Stimulated activated CD8-positive, alpha-beta memory T cell treated with anti-CD3 and anti-CD28 coated beads, Interleukin-15, amount 100 ng/mL, for 24 hours (primary cell): Measurements from ENCODE around the gene PRAMEF17.
"Not testable (repeated sequence)": the region's sequence is repeated elsewhere in the genome, so short reads cannot be mapped to it uniquely, and the experiment has no call there.

Experiments
- DNase-seq: peaks from one replicate; pipeline ENCODE4 v3.0.0-alpha.2; 2020; ENCODE audit warnings: low read depth

Gene PRAMEF17, protein sequence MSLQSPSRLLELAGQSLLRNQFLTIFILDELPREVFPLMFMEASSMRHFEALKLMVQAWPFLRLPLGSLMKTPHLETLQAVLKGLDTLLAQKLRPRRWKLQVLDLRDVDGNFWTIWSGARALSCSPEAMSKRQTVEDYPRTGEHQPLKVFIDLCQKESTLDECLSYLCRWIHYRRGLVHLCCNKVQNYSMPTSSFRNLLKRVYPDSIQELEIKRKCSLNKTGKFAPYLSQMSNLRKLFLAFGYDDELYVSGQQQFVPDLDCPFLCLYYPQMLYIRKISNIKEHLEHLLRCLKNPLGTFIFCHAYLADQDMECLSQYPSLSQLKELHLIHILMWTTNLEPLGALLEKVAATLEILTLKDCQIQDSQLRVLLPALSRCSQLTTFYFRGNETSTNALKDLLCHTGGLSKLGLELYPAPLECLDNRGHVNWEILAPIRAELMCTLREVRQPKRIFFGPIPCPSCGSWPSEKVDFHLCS

DNA sequence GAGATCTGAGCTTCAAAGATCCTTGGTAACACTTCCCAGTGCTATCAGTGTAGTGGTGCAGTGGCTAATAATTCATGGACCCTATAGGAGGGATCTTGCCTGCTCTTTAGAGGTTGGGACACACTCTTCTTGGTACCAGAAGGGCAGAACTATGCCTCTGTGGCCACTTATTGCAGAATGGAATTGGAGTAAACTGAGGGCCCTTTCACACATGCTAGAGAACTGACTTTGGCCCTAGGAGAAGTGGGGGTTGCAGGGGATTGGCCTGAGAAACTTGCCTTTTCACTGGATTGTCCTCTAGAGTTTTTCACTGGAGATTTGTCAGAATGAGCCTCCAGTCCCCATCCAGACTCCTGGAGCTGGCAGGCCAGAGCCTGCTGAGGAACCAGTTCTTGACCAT is at the start of gene PRAMEF17:
Gene PRAMEF17, plus strand, starts transcription at position 301 of the 400 bp plus-strand sequence. Its CDS starts 26 bp downstream, at position 327.
- DNase-seq: not testable (repeated sequence)

DNA sequence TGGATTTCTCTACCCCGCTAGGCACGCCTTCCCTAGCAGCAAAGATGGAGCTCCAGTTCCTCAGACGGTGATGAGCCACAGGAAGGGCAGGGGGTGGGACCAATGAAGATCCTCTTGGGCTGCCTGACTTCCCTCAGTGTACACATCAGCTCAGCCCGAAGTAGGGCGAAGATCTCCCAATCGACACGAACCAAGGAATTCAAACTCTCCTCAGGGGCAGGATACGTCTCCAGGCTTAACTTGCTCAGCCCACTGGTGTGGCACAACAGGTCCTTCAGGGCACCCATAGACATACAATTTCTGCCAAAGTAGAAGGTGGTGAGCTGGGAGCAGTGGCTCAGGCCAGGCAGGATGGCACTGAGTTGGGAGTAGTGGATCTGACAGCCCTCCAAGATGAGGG is 46.9 kb upstream of the PRAMEF17 start:
- not testable (repeated sequence) for DNase-seq

DNA sequence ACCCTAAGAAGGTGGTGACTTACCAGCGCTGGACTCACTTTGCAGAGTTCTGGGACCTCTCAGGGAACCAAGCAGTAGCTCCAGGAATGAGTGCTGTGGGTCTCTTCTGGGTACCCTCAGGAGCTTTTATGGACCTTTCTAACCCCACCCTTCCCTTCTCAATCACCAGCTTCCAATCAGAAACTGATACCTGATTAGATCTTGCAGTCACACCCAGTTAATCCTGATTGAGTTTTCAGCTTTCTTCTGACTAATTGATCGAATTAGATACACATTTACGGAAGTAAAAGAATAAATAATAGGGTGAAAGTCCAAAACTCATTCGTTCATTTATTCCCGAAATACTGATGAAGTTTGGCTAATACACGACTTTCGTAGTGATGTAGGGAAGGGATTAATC is 42.4 kb upstream of the PRAMEF17 start, which contains the start of gene PRAMEF14:
Gene PRAMEF14, minus strand, starts transcription at position 101 of the 400 bp plus-strand sequence. CDS start 1,820 bp downstream, outside the sequence.
- DNase-seq: not testable (repeated sequence)

DNA sequence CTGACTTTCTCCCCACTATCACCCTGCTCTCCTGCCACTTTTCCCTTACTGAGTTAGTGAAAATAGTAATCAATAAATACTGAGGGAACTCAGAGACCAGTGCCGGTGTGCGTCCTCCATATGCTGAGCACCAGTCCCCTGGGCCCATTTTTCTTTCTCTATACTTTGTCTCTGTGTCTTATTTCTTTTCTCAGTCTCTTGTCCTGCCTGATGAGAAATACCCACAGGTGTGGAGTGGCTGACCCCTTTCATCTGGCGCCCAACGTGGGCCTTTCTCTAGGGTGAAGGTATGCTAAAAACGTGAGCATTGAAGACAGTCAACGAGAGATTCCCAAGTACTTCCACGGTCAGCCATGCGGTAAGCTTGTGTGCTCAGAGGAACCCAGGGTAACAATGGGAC is 36.0 kb upstream of the PRAMEF17 start:
- not testable (repeated sequence) for DNase-seq

DNA sequence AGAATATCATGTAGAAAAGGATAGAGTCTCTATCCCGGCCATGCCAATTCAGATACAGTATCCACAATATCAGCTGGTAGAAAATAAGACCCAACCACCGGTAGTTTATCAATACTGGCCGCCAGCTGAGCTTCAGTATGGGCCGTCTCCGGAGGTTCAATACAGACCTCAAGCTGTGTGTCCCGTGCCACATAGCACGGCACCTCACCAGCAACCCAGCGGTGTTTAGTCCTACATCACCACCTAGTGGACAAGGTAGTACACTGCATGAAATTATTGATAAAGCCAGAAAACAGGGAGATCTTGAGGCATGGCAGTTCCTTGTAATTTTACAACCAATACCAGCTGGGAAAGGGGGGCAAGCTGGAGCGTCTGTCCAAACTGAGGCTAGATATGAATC is 35.0 kb upstream of the PRAMEF17 start:
- not testable (repeated sequence) for DNase-seq

DNA sequence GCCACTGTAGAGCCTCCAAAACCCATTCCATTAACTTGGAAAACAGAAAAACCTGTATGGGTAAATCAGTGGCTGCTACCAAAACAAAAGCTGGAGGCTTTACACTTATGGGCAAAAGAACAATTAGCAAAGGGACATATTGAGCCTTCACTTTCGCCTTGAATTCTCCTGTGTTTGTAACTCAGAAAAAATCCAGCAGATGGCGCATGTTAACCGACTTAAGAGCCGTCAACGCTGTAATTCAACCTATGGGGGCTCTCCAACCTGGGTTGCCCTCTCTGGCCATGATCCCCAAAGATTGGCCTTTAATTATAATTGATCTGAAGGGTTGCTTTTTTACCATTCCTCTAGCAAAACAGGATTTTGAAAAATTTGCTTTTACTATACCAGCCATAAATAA is 32.7 kb upstream of the PRAMEF17 start:
- DNase-seq: not testable (repeated sequence)

DNA sequence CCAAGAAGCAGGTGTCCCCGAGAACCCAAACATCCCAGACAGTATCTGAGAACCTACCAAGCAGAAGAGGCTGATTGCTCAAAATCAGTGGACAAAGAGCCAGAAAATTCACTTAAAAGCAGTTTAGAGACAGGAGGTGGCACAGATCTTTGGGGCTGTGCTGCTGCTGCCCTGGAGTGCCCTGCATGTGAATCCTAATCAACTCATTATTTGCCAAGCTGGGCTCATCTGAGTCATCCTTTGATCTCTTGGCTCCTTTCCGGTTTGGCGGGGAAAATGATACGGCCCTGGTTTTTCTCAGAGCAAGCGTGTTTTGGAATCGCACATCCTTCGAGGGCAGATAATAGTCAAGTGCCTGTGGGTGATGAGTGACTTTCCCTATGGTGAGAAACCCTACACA is 27.1 kb upstream of the PRAMEF17 start:
- DNase-seq: not testable (repeated sequence)

DNA sequence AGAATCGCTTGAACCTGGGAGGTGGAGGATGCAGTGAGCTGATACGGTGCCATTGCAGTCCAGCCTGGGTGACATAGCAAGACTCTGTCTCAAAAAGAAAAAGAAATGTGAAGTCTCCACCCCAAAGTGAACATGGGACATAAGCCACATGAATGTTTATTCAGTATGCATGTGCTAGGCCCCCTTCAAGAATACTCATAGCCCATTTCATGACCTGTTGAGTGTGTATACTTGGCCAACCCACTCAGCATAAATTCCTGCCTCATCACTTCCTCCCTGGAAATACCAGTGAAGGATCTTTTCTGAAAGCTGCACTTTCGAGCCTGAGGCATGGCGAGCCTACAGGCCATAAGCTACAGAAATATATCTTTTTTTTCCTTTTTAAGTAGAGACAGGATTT is 24.5 kb upstream of the PRAMEF17 start:
- not testable (repeated sequence) for DNase-seq

DNA sequence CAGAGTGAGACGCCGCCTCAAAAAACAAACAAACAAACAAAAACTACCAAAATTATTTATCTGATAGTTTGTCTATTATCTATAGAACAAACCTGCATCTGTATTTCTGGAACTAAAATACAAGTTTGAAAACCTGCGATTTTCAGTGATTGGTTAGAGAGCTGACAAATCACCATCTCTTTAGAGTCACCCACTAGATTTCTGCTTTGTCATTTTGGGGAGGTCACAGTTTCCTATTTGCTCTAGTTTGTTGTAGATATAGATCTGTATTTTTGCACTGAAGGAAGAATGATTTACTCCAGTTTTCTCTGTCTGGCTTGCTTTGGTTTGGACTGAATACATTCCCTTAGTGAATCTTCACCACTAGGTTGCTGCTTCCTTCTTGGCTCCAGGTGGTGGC is 22.9 kb upstream of the PRAMEF17 start:
- DNase-seq: not testable (repeated sequence)

DNA sequence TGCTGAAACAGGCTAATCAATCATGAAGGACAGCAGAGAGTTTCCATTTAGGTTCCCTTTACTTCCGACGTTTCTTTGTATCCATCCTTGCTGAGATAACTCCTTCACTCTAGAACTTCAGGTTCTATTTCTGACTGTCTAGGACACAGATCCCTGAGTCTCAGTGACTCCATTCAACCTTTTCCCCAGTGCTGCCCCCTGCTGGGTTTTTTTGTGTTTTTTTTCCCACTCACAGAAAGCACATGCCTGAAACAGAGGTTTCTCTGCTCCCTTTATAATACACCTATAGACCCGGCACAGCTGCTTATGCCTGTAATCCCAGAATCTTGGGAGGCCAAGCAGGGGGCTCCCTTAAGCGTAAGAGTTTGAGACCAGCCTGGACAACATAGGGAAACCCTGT is 20.9 kb upstream of the PRAMEF17 start:
- not testable (repeated sequence) for DNase-seq

DNA sequence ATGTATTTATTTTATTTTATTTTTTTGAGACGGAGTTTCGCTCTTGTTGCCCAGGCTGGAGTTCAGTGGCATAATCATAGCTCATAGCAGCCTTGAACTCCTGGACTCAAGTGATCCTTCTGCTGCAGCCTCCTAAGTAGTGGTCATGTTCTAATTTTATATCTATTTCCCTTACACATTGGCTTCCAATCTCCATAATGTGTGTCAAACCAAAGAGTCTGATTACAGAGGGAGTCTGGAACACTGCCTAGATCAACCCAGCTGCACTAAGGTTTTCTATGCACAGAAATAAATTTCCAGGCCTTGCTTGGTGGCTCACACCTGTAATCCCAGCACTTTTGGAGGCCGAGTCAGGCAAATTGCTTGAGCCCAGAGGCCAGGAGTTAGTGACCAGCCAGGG is 10.4 kb upstream of the PRAMEF17 start:
- not testable (repeated sequence) for DNase-seq

DNA sequence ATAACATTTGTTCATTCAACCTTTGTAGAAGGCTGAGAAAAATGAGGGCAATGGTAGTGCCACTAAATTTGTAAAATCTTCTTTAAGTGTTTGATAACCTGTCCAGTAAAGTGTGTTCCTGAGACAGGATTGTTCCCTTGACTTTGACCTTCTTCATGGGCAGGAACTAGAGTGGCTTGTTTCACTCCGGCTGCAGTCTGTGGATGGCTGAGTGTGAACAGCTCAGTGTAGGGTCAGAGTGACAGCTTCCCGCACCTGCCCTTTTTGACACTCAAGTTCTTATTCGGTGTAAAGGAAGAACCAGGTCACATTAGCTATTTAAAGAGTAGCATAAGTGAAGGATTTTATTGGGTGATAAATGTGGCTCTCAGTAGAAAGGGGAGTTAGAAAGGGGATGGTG is 9.1 kb upstream of the PRAMEF17 start:
- not testable (repeated sequence) for DNase-seq

DNA sequence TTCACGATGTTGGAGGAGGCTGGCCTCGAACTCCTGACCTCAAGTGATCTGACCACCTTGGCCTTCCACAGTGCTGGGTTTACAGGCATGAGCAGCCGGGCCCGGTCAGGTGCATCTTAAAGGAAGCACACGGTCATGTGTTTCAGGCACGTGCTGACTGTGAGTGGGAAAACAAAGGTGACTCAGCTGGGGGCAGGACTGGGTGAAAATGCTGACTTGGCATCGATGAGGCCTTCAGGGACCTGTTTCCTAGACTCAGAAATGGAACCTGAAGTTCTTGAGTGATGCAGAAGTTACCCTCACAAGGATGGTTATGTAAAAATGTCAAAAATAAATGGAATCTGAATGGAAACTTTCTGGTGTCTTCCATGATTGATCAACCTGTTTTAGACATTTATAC is 3.6 kb downstream of the PRAMEF17 start:
- DNase-seq: not testable (repeated sequence)

DNA sequence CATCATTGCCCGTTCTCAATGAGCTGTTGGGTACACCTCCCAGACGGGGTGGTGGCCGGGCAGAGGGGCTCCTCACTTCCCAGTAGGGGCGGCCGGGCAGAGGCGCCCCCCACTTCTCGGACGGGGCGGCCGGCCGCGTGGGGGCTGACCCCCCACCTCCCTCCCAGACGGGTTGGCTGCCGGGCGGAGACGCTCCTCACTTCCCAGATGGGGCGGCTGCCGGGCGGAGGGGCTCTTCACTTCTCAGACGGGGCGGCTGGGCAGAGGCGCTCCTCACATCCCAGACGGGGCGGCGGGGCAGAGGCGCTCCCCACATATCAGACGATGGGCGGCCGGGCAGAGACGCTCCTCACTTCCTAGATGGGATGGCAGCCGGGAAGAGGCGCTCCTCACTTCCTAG is 5.3 kb downstream of the PRAMEF17 start:
- not testable (repeated sequence) for DNase-seq

DNA sequence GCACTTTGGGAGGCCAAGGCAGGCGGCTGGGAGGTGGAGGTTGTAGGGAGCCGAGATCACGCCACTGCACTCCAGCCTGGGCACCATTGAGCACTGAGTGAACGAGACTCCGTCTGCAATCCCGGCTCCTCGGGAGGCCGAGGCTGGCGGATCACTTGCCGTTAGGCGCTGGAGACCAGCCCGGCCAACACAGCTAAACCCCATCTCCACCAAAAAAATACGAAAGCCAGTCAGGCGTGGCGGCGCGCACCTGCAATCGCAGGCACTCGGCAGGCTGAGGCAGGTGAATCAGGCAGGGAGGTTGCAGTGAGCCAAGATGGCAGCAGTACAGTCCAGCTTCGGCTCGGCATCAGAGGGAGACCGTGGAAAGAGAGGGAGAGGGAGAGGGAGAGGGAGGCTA is 5.9 kb downstream of the PRAMEF17 start:
- not testable (repeated sequence) for DNase-seq

DNA sequence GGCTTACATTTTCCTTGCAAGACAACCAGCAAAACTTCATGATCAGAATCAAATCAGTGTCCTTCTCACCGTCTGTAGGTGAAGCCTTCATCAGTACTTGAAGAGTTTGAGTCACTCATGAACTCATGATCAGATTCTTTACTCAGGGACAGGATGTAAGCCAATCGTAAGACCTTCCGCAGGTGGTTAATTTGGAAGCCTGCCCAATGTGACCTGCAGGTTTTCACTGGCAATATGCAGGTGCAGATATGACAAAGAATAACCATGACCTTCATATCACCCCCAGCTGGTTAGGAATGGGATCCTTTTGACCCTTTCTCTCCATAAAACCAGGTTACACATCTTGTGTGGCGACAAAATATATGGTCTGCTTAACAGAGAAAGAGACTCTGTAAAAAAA is 18.4 kb downstream of the PRAMEF17 start:
- no peak for DNase-seq

DNA sequence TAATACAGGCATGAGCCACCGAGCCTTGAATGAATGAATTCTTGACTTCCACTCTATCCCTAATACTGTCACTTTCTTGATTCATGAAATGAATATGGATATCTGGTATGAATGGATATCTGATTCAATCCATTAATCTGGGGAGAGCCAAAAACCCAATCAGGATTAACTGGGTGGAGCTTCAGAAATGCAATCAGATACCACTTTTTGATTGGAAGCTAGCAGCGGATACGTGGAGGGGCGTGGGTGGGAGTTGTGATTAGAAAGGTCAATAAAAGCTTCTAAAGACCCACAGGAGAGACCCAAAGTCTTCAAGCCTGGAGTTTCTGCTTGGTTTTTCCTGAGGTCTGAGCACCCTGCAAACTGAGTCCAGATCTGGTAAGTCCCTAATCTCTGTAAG is 20.7 kb downstream of the PRAMEF17 start, which contains the start of gene PRAMEF20:
Gene PRAMEF20, plus strand, starts transcription at position 301 of the 400 bp plus-strand sequence. CDS start 5,905 bp downstream, outside the sequence.
- not testable (repeated sequence) for DNase-seq

DNA sequence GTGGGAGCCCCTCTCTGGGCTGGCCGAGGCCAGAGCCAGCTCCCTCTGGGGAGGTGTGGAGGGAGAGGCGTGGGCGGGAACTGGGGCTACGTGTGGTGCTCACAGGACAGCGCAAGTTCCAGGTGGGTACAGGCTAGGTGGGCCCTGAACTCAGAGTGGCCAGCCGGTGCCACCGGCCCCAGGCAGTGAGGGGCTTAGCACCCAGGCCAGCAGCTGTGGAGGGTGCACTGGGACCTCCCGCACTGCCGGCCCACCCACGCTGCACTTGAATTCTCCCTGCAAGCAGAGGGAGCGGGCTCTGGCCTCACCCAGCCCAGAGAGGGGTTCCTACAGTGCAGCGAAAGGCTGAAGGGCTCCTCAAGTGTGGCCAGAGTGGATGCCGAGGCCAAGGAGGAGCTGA is 41.1 kb downstream of the PRAMEF17 start:
- DNase-seq: no peak

DNA sequence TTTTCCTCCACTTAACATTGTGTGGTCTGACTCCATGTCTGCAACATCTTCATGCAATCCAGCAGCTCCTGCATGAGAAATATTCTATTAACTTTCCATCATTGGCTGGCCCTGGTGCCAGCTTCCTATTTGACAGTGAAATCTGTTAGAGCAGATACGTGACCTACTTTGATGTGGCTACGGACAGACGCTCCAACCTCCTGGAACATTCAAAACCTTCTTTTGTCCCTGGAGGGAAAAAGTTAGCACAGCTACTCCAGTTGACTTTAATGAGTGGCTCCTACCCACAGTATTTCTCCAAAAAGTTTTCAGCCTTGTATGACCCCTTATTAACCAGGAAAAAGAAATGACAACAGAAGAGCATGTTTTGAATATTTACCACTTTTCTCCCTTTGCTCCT is 42.8 kb downstream of the PRAMEF17 start:
- no peak for DNase-seq

DNA sequence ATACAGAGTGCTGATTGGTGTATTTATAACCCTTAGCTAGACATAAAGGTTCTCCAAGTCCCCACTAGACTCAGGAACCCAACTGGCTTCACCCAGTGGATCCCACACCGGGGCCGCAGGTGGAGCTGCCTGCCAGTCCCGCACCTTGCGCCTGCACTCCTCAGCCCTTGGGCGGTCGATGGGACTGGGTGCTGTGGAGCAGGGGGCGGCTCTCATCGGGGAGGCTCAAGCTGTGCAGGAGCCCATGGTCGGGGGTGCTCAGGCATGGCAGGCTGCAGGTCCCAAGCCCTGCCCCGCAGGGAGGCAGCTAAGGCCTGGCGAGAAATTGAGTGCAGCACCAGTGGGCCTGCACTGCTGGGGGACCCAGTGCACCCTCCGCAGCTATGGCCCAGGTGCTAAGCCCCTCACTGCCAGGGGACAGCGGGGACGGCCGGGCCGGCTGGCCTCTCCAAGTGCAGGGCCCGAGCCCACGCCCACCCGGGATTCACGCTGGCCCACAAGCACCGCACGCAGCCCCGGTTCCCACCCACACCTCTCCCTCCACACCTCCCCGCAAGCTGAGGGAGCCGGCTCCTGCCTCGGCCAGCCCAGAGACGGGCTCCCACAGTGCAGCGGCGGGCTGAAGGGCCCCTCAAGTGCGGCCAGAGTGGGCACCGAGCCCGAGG is 44.4 kb downstream of the PRAMEF17 start:
- not testable (repeated sequence) for DNase-seq

DNA sequence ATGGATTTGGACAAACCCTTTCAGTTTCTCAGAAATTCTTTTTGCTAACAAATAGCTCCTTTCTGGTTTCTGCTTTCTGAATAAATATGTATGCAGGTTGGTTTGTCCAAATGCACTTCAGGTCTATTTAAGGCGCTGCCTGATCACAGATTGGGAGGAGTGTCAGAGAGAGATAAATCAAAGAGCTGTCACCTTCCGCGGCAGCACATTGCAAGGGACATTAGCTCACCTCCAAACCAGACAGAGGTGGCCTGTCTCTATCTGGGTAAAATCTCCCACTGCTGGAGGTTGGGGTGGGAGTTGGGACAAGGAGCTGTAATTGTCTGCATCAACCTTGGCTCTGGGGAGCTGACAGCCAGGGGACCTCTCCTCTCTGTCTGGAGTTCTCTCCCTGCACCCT is 46.0 kb downstream of the PRAMEF17 start:
- DNase-seq: no peak

DNA sequence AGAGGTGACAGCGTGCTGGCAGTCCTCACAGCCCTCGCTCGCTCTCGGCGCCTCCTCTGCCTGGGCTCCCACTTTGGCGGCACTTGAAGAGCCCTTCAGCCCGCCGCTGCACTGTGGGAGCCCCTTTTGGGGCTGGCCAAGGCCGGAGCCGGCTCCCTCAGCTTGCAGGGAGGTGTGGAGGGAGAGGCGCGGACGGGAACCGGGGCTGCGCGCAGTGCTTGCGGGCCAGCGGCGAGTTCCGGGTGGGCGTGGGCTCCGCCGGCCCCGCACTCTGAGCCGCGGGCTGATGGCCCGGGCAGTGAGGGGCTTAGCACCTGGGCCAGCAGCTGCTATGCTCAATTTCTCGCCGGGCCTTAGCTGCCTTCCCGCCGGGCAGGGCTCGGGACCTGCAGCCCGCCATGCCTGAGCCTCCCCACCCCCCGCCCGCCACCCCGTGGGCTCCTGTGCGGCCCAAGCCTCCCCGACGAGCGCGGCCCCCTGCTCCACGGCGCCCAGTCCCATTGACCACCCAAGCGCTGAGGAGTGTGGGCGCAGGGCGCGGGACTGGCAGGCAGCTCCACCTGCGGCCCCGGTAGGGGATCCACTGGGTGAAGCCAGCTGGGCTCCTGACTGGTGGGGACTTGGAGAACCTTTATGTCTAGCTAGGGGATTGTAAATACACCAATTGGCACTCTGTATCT is 49.8 kb downstream of the PRAMEF17 start:
- not testable (repeated sequence) for DNase-seq
